Neural progenitor cell (in vitro differentiated cells): ENCODE results near the gene YWHAB.

ENCODE experiments used
- EZH2 ChIP-seq: fragments of 200-600 bp; sonication (generic); IDR thresholded peaks from 2 replicates; pipeline ENCODE4 v1.6.1; 2017; ENCODE audit warnings: antibody characterized with exemption, mild to moderate bottlenecking, moderate library complexity
- TF ChIP-seq, protein P1 (sequence below): fragments of 200-600 bp; sonication (generic); IDR thresholded peaks from 2 replicates; pipeline ENCODE4 v1.5.1; 2017; ENCODE audit warnings: antibody characterized with exemption, mild to moderate bottlenecking

DNA sequence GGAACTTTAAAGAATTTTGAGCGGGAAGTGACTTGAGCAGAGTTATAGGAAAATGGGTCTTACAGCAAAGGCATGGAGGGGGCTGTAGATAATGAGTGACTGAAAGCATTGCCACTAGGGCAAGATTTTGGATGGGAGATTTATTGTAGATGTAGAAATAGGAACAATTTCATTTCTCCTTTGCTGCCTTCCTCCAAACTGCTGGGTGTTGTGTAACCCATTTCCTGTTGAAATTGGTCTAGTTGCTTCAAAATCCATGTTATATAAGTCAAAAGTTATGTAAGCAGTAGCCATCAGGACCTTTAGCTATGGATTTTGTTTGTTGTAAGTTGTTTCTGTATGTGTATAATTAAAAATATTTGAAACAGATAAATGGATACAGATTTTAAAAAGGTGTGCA is 11.1 kb downstream of the YWHAB start:
- TF ChIP-seq EZH2, result no peak
- TF ChIP-seq, protein P1, sequence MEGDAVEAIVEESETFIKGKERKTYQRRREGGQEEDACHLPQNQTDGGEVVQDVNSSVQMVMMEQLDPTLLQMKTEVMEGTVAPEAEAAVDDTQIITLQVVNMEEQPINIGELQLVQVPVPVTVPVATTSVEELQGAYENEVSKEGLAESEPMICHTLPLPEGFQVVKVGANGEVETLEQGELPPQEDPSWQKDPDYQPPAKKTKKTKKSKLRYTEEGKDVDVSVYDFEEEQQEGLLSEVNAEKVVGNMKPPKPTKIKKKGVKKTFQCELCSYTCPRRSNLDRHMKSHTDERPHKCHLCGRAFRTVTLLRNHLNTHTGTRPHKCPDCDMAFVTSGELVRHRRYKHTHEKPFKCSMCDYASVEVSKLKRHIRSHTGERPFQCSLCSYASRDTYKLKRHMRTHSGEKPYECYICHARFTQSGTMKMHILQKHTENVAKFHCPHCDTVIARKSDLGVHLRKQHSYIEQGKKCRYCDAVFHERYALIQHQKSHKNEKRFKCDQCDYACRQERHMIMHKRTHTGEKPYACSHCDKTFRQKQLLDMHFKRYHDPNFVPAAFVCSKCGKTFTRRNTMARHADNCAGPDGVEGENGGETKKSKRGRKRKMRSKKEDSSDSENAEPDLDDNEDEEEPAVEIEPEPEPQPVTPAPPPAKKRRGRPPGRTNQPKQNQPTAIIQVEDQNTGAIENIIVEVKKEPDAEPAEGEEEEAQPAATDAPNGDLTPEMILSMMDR, result no peak
